GM19372 (cell line): ENCODE data around the gene OR6K6.

Experiments used
- ATAC-seq: cut with Tn5 transposase; IDR thresholded peaks from one replicate; pipeline ENCODE4 v1.9.1; 2021; ENCODE audit warnings: mild to moderate bottlenecking, low read depth, moderate library complexity; ENCODE audit not compliant: unreplicated experiment

Gene OR6K6

DNA sequence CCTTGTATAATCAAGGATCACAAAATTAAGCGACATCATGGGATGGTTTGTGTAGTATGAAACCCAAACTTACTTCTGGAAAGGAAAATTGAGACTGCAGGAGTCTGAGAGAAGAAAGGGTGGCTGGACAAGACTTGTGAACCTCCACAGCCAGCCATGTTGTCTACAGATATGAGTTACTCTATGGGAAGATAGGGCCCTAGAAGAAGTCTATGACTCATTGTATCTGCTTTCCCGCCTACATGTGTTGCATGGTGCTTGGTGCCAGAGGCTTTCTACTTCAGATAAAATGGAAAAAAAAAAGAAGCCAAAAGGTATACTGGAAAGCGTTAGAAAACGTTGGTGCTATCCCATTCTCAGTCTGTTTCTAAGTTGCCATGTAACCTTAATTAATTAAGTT, 45.2 kb downstream of the OR6K6 start:
- ATAC-seq, result no peak

- no peak for ATAC-seq
These were observed 46.0 kb downstream of the OR6K6 start for GRCh38 chr1:158800526-158800925.

GRCh38 chr1:158801396-158801795, 46.9 kb downstream of the OR6K6 start:
- no peak for ATAC-seq

DNA sequence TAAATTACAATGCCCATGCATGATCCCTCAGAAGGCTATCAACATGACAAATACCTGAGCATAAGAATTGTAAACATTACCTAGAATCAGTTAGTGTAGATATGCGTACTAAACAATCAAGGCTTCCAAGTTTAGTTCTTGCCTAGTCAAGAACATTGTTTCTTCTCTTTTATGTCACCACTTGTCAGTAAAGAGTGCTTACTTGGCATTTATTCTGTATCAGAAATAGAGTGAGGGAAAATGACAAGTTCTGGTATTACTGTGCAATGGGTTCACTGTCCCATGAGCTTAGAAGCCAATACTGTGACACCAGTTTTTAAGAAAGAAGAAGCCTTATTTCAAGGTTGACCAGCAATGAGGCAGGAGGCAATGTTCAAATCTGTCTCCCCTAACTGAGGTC, 49.2 kb downstream of the OR6K6 start:
- no peak for ATAC-seq
